SK-N-SH (cell line): Measurements from ENCODE around the gene KNOP1. TPM values are rescaled to one million over a fixed set of nuclear protein-coding genes. Genes with fewer than 3 reads are reported as not detected.

Source experiments
- CTCF ChIA-PET: fragments of 300-600, 350-600 bp; formaldehyde crosslinking; extraction: SDS; loops from one replicate; lab custom pipeline; 2021; lab: Yijun Ruan, JAX
- POLR2A ChIA-PET: fragments of 350-600 bp; sonication (Branson Sonifier 250); formaldehyde crosslinking; extraction: SDS; loops from one replicate; lab custom pipeline; 2020; ENCODE audit warnings: antibody characterized with exemption, inconsistent platforms; lab: Yijun Ruan, JAX
- DNase-seq: peaks from one replicate; pipeline ENCODE4 v3.0.0; 2012
- H2AFZ ChIP-seq: fragments of 200-600 bp; sonication (generic); 2 replicates; pipeline ENCODE4 v1.8.1; 2016; ENCODE audit warnings: antibody characterized with exemption, mild to moderate bottlenecking, low read depth
- H3F3A ChIP-seq: fragments of 200-600 bp; sonication (generic); replicated peaks from 2 replicates; pipeline ENCODE3; 2016; ENCODE audit warnings: antibody characterized with exemption, mild to moderate bottlenecking; ENCODE audit not compliant: insufficient read depth
- H3K27ac ChIP-seq, 2 experiments: fragments of 200-500 bp in 1 of 2; fragments of 200-600 bp in 1 of 2; sonication (Bioruptor generic) in 1 of 2; sonication (generic), shearing (Covaris generic) in 1 of 2; 2 replicates each; pipeline versions ENCODE4 v1.5.1 to v1.6.1; 2014 to 2016; ENCODE audit warnings: low read depth in 2 of 2, inconsistent platforms in 1 of 2, low read length in 1 of 2, mild to moderate bottlenecking in 1 of 2, mixed read lengths in 1 of 2
- H3K27me3 ChIP-seq: fragments of 200-600 bp; sonication (generic), shearing (Covaris generic); 2 replicates; pipeline ENCODE4 v1.6.1; 2016; ENCODE audit warnings: mixed run types; ENCODE audit not compliant: insufficient read depth
- H3K36me3 ChIP-seq, 2 experiments: fragments of 200-500 bp in 1 of 2; fragments of 200-600 bp in 1 of 2; sonication (Bioruptor generic) in 1 of 2; sonication (generic) in 1 of 2; replicated peaks in 1 of 2; 2 replicates each; pipeline versions ENCODE3 to v1.5.1; 2014 to 2016; ENCODE audit warnings: low read length in 1 of 2, mild to moderate bottlenecking in 1 of 2; ENCODE audit not compliant: insufficient read depth in 2 of 2, control insufficient read depth in 1 of 2
- H3K4me1 ChIP-seq, 2 experiments: fragments of 200-500 bp in 1 of 2; fragments of 200-600 bp in 1 of 2; sonication (Bioruptor generic) in 1 of 2; sonication (generic), shearing (Covaris generic) in 1 of 2; 2 replicates each; pipeline versions ENCODE4 v1.5.1 to v1.6.1; 2014 to 2016; ENCODE audit warnings: low read depth in 1 of 2, low read length in 1 of 2, mixed run types in 1 of 2; ENCODE audit not compliant: insufficient read depth in 2 of 2, control insufficient read depth in 1 of 2
- H3K4me2 ChIP-seq: fragments of 200-600 bp; sonication (generic), shearing (Covaris generic); 2 replicates; pipeline ENCODE4 v1.6.1; 2017; ENCODE audit warnings: mixed run types
- H3K4me3 ChIP-seq, 2 experiments: fragments of 200-500 bp in 1 of 2; fragments of 200-600 bp in 1 of 2; sonication (Bioruptor generic) in 1 of 2; sonication (generic), shearing (Covaris generic) in 1 of 2; 2 replicates each; pipeline versions ENCODE4 v1.5.1 to v1.8.1; 2014 to 2016; ENCODE audit warnings: low read depth in 2 of 2, inconsistent platforms in 1 of 2, low read length in 1 of 2, mild to moderate bottlenecking in 1 of 2, mixed read lengths in 1 of 2, moderate library complexity in 1 of 2
- H3K79me2 ChIP-seq: fragments of 200-600 bp; sonication (generic); 2 replicates; pipeline ENCODE4 v1.8.1; 2017; ENCODE audit warnings: mild to moderate bottlenecking; ENCODE audit not compliant: insufficient read depth
- H3K9ac ChIP-seq: fragments of 200-600 bp; sonication (generic); 2 replicates; pipeline ENCODE4 v1.6.1; 2017; ENCODE audit warnings: mixed run types
- H3K9me2 ChIP-seq: fragments of 200-600 bp; sonication (generic); 2 replicates; pipeline ENCODE4 v1.6.1; 2017; ENCODE audit warnings: mixed run types
- H3K9me3 ChIP-seq: fragments of 200-600 bp; sonication (generic); 2 replicates; pipeline ENCODE4 v1.6.1; 2017; ENCODE audit warnings: mixed run types, mild to moderate bottlenecking, moderate library complexity
- H4K20me1 ChIP-seq: fragments of 200-600 bp; sonication (generic); 2 replicates; pipeline ENCODE4 v1.6.1; 2017; ENCODE audit warnings: mild to moderate bottlenecking, mixed run types; ENCODE audit not compliant: insufficient read depth
- EZH2phosphoT487 ChIP-seq: fragments of 200-600 bp; sonication (generic); IDR thresholded peaks from 2 replicates; pipeline ENCODE4 v1.6.1; 2017; ENCODE audit warnings: low read depth, mixed run types, mild to moderate bottlenecking, antibody characterized with exemption, moderate library complexity, borderline replicate concordance
- FOSL2 ChIP-seq: IDR thresholded peaks from 2 replicates; pipeline ENCODE4 v1.4.0; 2012; ENCODE audit warnings: low read depth, mild to moderate bottlenecking, moderate library complexity, borderline replicate concordance
- FOXM1 ChIP-seq: IDR thresholded peaks from 2 replicates; pipeline ENCODE4 v1.4.0; 2012; ENCODE audit warnings: low read depth, mild to moderate bottlenecking
- GABPA ChIP-seq: IDR thresholded peaks from 2 replicates; pipeline ENCODE4 v1.4.0; 2012; ENCODE audit warnings: low read depth, mild to moderate bottlenecking
- RCOR1 ChIP-seq: fragments of 150-350 bp; IDR thresholded peaks from 2 replicates; pipeline ENCODE4 v1.6.1; 2017; ENCODE audit warnings: antibody characterized with exemption, low read length
- SIN3A ChIP-seq: IDR thresholded peaks from 2 replicates; pipeline ENCODE4 v1.6.1; 2012; ENCODE audit warnings: low read depth, mild to moderate bottlenecking, low read length, moderate library complexity, borderline replicate concordance
- TAF1 ChIP-seq: IDR thresholded peaks from 2 replicates; pipeline ENCODE4 v1.6.1; 2012; ENCODE audit warnings: low read depth, mild to moderate bottlenecking, low read length, moderate library complexity, borderline replicate concordance
- WGBS: methylation state at CpG from one replicate; pipeline ENCODE4 v1.1.6; 2017; ENCODE audit warnings: low lambda C conversion rate; 5-methylcytosine and 5-hydroxymethylcytosine counted together
- polyA plus RNA-seq, 3 experiments: library from polyadenylated mRNA; depleted of rRNA; stranded (reverse); fragments of >200 nt; gene quantifications; 2 replicates each; pipeline ENCODE4 v1.2.3, GENCODE V29; 2012
- TF ChIP-seq, protein P1 (sequence below): fragments of 150-350 bp; IDR thresholded peaks from 2 replicates; pipeline ENCODE4 v1.6.1; 2016; ENCODE audit warnings: mild to moderate bottlenecking, low read depth, low read length
- TF ChIP-seq, protein P2 (sequence below): fragments of 150-350 bp; IDR thresholded peaks from 2 replicates; pipeline ENCODE4 v1.6.1; 2017; ENCODE audit warnings: antibody characterized with exemption, low read length, low read depth, borderline replicate concordance
- TF ChIP-seq, protein P3 (sequence below): IDR thresholded peaks from 2 replicates; pipeline ENCODE4 v1.4.0; 2012; ENCODE audit warnings: low read depth

KNOP1 gene
- polyA plus RNA-seq, 1 of the 3 experiments (the other 2 are of a cell fraction), result 13.2 TPM

DNA sequence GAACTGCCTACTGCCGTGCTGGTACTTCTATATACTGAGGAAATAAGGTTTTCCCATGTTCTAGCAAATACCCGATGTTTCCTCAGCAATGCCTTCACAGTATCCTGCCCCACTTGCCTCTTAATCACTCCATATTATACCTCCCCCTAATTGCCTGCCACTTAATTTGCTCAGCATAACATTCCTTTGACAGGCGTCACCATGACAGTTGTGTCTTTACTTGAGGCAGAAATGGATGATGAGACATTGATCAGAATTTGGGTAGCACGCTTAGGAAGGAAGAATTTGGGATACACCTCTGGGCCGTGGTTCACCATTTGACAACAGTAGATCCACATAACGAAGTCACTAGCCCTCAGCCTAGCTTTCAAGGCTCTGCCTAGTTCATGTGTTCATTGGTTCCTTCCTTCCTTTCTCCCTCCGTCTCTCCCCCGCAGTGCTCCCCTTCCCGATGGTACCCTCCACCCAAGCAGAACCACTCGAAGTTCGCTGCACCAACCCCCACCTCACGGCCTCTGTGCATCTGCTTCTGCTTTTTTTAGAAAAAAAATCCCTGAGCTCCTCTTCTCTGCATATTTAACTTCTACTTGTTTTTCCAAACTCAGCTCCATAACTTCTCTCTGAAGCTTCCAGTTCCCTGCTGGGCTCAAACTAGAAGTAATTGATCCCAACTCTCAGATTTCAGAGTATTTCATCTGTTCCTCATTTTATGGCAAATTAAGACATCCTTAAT is 19.4 kb upstream of the KNOP1 start (continued):
- TF ChIP-seq, protein P1, sequence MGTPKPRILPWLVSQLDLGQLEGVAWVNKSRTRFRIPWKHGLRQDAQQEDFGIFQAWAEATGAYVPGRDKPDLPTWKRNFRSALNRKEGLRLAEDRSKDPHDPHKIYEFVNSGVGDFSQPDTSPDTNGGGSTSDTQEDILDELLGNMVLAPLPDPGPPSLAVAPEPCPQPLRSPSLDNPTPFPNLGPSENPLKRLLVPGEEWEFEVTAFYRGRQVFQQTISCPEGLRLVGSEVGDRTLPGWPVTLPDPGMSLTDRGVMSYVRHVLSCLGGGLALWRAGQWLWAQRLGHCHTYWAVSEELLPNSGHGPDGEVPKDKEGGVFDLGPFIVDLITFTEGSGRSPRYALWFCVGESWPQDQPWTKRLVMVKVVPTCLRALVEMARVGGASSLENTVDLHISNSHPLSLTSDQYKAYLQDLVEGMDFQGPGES, result no peak
- TF ChIP-seq TAF1 (no peak), GABPA (no peak)

DNA sequence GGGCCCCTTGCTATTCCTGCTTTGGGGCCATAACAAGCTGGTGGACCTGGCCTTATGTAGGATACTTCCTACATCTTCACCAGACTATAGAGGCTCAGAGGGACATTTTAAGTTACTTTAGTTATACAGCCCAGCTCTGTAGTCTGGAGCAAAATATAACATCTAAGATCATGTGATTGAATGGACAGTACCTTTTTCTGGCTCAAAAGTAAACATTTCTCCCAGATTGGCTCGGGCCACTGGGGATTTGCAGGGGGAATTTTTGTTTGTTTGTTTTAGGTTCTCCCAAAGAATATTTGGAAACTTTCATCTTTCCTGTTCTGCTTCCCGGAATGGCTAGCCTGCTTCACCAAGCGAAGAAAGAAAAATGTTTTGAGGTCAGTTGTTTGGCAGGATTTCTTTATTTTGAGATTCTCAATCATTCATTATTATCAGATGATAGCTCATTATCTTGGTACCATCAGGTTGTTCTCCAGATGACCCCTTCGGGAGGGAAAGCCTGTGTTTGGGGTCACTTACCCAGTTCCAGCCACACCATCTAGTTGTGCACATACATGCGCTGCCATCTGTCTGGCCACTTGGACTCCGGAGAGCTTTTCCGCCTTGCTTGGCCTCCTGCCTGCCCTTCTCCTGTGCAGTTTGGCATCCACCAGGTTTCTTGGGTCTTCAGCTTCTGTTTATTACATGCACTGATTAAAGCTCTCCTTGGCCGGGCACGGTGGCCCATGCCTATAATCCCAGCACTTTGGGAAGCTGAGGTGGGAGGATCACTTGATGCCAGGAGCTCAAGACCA is 17.2 kb upstream of the KNOP1 start:
- Histone ChIP-seq H3K36me3 (peaks cover 0 to 11% of the 10 kb centered on the region in 2 experiments), H3K4me2 (no peak overlapping the region), H3K27ac (no peak overlapping the region)
- CTCF ChIA-PET, result interaction anchor here (0.6 to 1.4 kb wide), 2 partner anchors 13 to 649 kb away, joined by 4 to 6 read pairs; no protein-coding TSS in a partner anchor
- 85% methylated on average over 9 of the region's 9 CpGs for WGBS
- TF ChIP-seq SIN3A (no peak), FOXM1 (no peak), GABPA (no peak), FOSL2 (no peak), EZH2phosphoT487 (no peak), RCOR1 (no peak)
- TF ChIP-seq, protein P2, sequence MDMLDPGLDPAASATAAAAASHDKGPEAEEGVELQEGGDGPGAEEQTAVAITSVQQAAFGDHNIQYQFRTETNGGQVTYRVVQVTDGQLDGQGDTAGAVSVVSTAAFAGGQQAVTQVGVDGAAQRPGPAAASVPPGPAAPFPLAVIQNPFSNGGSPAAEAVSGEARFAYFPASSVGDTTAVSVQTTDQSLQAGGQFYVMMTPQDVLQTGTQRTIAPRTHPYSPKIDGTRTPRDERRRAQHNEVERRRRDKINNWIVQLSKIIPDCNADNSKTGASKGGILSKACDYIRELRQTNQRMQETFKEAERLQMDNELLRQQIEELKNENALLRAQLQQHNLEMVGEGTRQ, result no peak
- TF ChIP-seq, all 33 proteins: peak for 0
- Histone ChIP-seq H3F3A (no peaks in the 10 kb centered on the region), H3K9me2 (no peaks in the 10 kb centered on the region), H3K4me1 (peaks cover 0 to 1% of the 10 kb centered on the region in 2 experiments; a peak in 1 of 4 replicates), H3K27me3 (no peaks in the 10 kb centered on the region), H3K9ac (no peak overlapping the region), H3K9me3 (no peaks in the 10 kb centered on the region), H3K4me3 (no peak overlapping the region), H3K79me2 (no peaks in the 10 kb centered on the region), H2AFZ (no peak overlapping the region), H4K20me1 (no peaks in the 10 kb centered on the region)
- DNase-seq, result no peak
- POLR2A ChIA-PET, result no interaction called here

DNA sequence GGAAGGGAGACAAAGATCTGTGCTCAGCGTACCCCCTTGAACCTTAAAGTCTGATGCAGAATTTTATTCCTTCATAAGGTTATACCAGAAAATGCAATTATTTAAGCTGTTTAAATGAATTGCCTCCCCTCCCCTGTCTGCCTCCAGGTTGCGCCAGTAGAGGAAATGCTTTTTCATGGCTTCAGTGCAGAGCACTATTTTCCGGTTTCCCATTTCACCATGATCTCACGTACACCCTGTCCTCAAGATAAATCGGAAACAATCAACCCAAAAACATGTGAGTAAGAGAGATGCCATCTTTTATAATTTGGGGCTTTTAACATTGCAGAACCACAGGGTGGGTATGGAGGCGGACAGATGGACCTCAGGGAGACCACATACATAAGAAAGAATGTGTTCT is 15.5 kb upstream of the KNOP1 start:
- H3K9me3 ChIP-seq, result no peaks in the 10 kb centered on the region
- peaks cover 0 to 8% of the 10 kb centered on the region in 2 experiments for H3K36me3 ChIP-seq
- TF ChIP-seq SIN3A, result no peak
- TF ChIP-seq, protein P3, sequence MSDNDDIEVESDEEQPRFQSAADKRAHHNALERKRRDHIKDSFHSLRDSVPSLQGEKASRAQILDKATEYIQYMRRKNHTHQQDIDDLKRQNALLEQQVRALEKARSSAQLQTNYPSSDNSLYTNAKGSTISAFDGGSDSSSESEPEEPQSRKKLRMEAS, result no peak
- TF ChIP-seq, all 33 proteins: peak for 0
- H3K9ac ChIP-seq, result no peak overlapping the region
- no peaks in the 10 kb centered on the region for H3F3A ChIP-seq
- H3K4me3 ChIP-seq, result no peak overlapping the region
- ChIA-PET CTCF (interaction anchor here (1.3 kb wide), 1 partner anchor 153 kb away, joined by 3 read pairs; no protein-coding TSS in a partner anchor), POLR2A (no interaction called here)
- no peak for DNase-seq
- no peaks in the 10 kb centered on the region for H3K27me3 ChIP-seq
- no peak overlapping the region for H2AFZ ChIP-seq
- over 99% methylated on average over 6 of the region's 6 CpGs for WGBS
- H3K27ac ChIP-seq, result no peak overlapping the region
- H3K9me2 ChIP-seq, result no peaks in the 10 kb centered on the region
- no peak overlapping the region for H3K4me2 ChIP-seq
- H4K20me1 ChIP-seq, result no peaks in the 10 kb centered on the region
- H3K4me1 ChIP-seq, result no peaks in the 10 kb centered on the region
- no peaks in the 10 kb centered on the region for H3K79me2 ChIP-seq
